HG03571 (cell line): ENCODE data around the gene PPP1R14C.
"Not testable (repeated sequence)": the region's sequence is repeated elsewhere in the genome, so short reads cannot be mapped to it uniquely, and the experiment has no call there.

ENCODE experiments used
- ATAC-seq: cut with Tn5 transposase; IDR thresholded peaks from one replicate; pipeline ENCODE4 v1.9.1; 2021; ENCODE audit not compliant: unreplicated experiment

Gene PPP1R14C

GRCh38 chr6:150212778-150213177 is 69.9 kb downstream of the PPP1R14C start:
- no peak for ATAC-seq

- no peak for ATAC-seq
Observed at GRCh38 chr6:150213301-150213700, 70.5 kb downstream of the PPP1R14C start.

- ATAC-seq: no peak
Observed at GRCh38 chr6:150214310-150214709, 71.5 kb downstream of the PPP1R14C start.

GRCh38 chr6:150220634-150221551 is 78.0 kb downstream of the PPP1R14C start:
- ATAC-seq: no peak

- ATAC-seq: no peak
Observed at GRCh38 chr6:150224820-150225219, 82.0 kb downstream of the PPP1R14C start.

GRCh38 chr6:150227281-150227680 is 84.4 kb downstream of the PPP1R14C start:
- no peak for ATAC-seq

- no peak for ATAC-seq
Observed at GRCh38 chr6:150228072-150228733, 85.4 kb downstream of the PPP1R14C start.

DNA sequence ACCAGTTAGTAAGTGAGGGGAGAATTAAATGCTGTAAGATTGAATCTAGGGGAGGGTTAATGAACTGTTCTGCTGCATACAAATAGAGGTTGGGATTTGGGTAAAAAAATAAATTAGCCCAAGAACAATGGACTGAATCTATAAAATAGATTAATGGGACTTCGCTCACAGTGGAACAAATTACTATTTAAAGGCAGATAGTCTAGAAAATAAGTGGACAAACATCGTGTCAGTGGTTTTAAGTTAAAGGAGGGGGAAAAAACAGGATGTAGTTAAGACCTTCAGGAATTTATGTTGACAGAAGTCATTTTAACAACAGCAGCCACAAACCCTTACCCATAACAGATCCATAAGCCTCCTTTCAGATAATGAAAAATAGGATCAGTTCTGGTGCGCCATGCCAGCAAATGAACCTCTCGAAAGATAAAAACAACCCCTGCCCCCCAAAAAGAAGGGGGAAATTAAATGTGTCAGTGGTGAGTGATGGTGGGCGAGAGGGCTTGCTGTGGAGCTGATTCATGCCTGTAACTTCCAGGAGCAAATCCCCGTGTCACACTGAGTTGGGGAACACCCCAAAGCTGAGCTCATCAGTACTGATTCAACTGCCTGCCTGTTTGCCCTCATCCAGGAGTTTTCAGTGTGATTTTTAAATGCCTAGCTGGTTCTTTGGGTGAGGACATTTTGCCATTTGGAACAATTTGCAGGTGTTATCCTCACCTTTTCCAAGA is 86.8 kb downstream of the PPP1R14C start:
- ATAC-seq: no peak

DNA sequence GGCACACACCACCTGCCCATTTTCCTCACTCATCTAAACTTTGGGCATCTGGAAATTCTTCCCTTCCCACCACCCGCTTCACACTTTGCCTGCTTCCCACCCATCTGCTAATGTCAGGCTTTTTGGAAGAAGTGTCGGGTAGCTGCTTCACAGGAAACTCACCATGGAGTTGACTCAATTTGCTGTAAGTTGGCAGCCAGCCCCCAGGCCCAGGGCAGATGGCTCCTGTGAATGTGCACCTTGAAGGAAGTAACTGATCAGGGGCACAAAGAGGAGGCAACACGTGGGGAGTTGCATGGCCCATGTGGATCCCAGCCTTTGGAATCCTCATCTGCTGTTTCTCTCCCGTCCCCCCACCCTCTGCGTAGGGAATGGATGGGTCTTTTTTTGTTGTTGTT is 87.3 kb downstream of the PPP1R14C start:
- ATAC-seq: no peak

DNA sequence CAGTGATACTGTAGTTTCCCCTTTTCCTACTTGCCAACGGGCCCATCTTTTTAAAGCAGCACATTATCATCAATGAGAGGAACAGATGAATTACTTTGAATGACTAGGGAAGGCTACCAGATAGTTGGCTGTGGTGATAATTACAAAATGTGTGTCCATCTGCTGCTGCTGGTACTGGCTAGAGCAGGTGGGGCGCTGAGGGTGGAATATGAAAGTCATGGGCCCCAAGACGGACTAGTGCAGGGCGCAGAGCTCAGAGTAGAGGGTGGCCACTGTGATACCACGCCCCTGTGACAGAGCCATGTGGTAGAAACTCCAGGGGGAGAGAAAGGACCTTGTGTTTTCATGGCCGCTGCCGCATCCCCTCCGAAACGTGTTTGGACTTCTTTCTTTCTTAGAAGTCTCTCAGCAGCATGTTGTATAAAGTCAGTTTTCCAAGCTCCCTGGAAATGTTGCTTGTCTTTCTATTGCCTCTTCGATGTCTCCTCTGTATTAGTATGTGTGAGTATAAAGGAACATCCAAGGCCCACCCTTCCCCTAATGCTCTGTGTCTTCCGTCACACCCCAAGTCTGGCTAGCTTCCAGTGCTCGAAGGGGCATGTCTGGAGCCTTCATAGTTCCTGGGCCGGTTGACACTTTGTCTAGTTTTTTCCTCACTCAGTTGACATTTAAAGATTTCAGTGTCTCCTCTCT is 88.1 kb downstream of the PPP1R14C start:
- no peak for ATAC-seq

DNA sequence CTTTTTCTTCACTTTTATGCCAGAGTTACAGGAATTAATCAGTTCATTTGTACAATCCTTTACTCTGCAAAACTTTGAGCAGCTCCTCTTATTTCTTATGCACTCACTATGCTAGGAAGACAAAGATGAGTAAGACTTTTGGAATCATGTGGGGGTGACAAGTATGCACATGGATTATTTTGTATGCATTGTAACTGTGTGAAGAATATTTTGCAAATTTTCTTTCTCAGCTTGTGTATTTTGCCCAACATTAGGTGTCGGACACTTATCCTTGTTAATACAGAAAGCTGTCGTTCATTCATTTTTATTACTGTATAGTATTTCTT is 88.6 kb downstream of the PPP1R14C start:
- ATAC-seq: no peak

DNA sequence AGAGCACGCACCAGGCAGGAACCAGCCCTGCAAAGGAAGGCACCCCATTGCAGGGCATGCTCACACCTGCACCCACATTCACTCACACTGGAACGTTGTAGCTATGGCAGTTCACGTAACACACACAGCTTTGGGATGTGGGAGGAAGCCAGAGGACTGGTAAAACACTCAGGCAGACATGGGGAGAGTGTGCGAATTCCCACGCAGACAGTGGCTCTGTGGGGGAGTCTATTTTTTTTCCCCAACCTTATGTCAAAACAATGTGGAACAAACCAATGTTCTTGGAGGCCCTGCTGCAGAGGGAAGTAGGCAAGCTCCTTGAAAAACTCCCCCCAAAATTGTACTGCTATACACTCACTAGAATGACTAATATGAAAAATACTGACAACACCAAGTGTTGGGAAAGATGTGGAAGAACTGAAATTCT is 91.0 kb downstream of the PPP1R14C start:
- no peak for ATAC-seq

DNA sequence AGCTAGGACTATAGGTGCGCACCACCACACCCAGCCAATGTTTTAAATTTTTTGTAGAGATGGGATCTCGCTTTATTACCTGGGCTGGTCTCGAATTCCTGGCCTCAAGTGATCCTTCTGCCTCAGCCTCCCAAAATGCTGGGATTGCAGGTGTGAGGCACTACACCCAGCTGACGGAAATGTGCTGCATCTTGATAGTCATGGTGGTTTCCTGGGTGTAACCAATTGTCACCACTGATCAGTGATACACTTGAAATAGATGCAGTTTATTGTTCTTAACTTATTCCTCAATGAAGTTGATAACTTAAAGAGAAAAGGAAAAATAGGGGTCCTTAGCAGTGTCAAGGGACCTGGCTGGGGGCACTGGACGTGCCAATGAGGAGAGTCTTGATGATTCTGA is 92.4 kb downstream of the PPP1R14C start:
- ATAC-seq: no peak

DNA sequence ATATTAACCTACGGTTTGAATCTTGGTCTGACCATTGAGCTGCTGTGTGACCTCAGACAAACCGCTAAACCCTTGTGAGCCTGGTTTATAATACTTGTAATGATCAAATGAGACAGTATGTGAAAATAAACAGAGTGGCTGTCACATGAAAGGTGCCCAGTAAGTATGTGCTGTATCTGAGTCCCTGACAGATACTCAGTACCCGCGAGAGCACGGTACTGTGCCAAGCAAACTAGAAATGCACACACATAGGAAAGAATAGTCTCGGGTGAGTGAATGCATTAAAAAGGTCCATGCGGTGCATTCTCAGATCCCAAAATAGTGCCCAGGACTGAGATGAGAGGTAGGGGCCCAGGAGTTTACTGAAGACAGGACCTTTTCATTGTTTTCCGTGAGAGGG is 93.3 kb downstream of the PPP1R14C start:
- no peak for ATAC-seq

DNA sequence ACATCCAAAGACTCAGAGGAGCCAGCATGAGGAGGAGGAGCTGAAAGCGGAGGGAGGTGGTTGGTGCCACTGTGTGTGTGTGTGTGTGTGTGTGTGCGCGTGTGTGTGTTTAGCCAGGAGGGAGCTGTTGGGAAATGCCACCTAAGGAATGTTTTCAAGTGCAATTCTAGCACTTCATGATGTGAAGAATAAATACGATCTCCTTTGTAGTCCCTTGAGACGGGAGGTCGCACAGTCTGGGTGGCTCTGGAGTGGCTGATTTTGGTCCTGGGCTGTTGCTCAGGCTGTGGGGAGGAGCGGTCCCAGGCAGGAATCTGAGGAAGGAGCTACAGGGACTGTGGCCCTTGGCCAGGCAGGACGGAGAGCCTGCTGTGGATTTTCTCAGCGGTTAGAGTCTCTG is 93.7 kb downstream of the PPP1R14C start:
- ATAC-seq: no peak

GRCh38 chr6:150237626-150238025 is 94.8 kb downstream of the PPP1R14C start:
- no peak for ATAC-seq

- no peak for ATAC-seq
Observed at GRCh38 chr6:150238336-150238741, 95.5 kb downstream of the PPP1R14C start.

GRCh38 chr6:150238846-150239407 is 96.1 kb downstream of the PPP1R14C start:
- no peak for ATAC-seq

DNA sequence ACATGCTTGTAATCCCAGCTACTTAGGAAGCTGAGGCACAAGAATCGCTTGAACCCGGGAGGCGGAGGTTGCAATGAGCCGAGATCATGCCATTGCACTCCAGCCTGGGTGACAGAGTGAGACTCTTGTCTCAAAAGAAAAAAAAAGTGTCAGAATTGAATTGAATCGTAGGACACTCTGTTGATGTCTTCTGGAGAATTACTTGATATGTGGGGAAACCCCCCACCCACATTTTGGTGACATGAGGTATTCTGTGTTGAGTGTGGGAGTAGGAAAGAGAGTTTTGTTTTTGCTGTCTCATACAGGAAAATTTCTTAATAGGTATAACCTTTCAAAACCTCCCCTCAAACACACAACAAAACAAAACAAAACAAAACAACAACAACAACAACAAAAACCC is 98.9 kb downstream of the PPP1R14C start:
- ATAC-seq: not testable (repeated sequence)

DNA sequence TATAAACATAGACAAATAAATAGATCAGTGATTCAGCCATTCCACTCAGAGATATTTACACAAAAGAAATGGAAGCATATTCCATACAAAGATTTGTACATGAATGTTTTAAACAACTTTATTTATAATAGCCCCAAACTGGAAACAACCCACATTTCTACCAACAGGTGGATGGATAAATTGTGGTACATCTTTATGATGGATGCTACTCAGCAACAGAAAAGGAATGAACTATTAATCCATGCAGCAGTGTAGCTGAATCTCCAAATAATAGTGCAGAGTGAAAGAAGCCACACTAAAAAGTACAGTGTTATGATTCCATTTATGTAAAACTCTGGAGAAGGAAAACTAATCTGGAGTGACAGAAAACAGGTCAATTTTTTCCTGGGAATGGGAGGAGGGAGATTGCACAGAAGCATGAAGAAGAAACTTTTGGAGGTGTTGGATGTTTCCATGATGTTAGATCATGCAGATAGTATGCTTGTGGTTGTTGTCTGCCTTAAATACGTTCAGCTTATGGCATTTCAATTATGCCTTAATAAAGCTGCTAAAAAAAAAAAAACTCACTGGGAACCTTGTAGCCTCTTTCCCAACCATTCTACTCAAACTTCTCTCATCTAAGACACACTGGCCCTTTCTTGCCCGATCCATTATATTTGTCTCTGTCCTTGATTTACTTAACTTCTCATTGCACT is 100.9 kb downstream of the PPP1R14C start:
- no peak for ATAC-seq
